DND-41 (cell line): Measurements from ENCODE around the gene GPR34.
"Not testable (repeated sequence)": the region's sequence is repeated elsewhere in the genome, so short reads cannot be mapped to it uniquely, and the experiment has no call there.

Source experiments
- ATAC-seq: fragments of 200-7000 bp; cut with Tn5 transposase; 3 replicates; pipeline ENCODE4 v1.9.1; 2021; ENCODE audit warnings: low read depth; ENCODE audit not compliant: insufficient read depth
- DNase-seq: peaks from one replicate; pipeline ENCODE4 v3.0.0-alpha.2; 2020
- H2AFZ ChIP-seq: 2 replicates; pipeline ENCODE4 v1.6.0; 2012; ENCODE audit warnings: low read depth, low read length
- H3K27ac ChIP-seq: 2 replicates; pipeline ENCODE4 v1.5.1; 2012; ENCODE audit warnings: low read length, inconsistent platforms
- H3K27me3 ChIP-seq: fragments of 200-600 bp; sonication (generic); 2 replicates; pipeline ENCODE4 v1.6.0; 2012; ENCODE audit warnings: low read length, mild to moderate bottlenecking, inconsistent platforms; ENCODE audit not compliant: insufficient read depth, poor library complexity
- H3K36me3 ChIP-seq: 2 replicates; pipeline ENCODE4 v1.5.1; 2012; ENCODE audit warnings: low read length, inconsistent platforms; ENCODE audit not compliant: insufficient read depth
- H3K4me1 ChIP-seq: 2 replicates; pipeline ENCODE4 v1.5.1; 2012; ENCODE audit warnings: mild to moderate bottlenecking, low read length; ENCODE audit not compliant: insufficient read depth
- H3K4me2 ChIP-seq: 2 replicates; pipeline ENCODE4 v1.6.0; 2012; ENCODE audit warnings: mild to moderate bottlenecking, moderate library complexity, low read length, inconsistent platforms; ENCODE audit not compliant: insufficient read depth
- H3K4me3 ChIP-seq, 2 experiments: fragments of 200-600 bp in 1 of 2; shearing (Covaris generic) in 1 of 2; 2 replicates each; pipeline ENCODE4 v1.5.1; 2012 to 2016; ENCODE audit warnings: inconsistent platforms in 2 of 2, low read length in 2 of 2, mild to moderate bottlenecking in 2 of 2, low read depth in 1 of 2, moderate library complexity in 1 of 2
- H3K79me2 ChIP-seq: 2 replicates; pipeline ENCODE4 v1.6.0; 2012; ENCODE audit warnings: low read length, inconsistent platforms; ENCODE audit not compliant: insufficient read depth
- H3K9ac ChIP-seq: 2 replicates; pipeline ENCODE4 v1.6.0; 2012; ENCODE audit warnings: low read depth, mild to moderate bottlenecking, inconsistent platforms, low read length, moderate library complexity
- H3K9me3 ChIP-seq: 2 replicates; pipeline ENCODE4 v1.5.1; 2012; ENCODE audit warnings: low read length, moderate library complexity, mild to moderate bottlenecking, inconsistent platforms; ENCODE audit not compliant: insufficient read depth, severe bottlenecking
- H4K20me1 ChIP-seq: 2 replicates; pipeline ENCODE4 v1.6.0; 2012; ENCODE audit warnings: low read length; ENCODE audit not compliant: insufficient read depth
- CTCF ChIP-seq: IDR thresholded peaks from 2 replicates; pipeline ENCODE4 v1.5.1; 2012; ENCODE audit warnings: borderline replicate concordance, low read length, moderate library complexity, mild to moderate bottlenecking; ENCODE audit not compliant: poor library complexity, severe bottlenecking; ENCODE audit errors: extremely low read depth
- EZH2 ChIP-seq: IDR thresholded peaks from 3 replicates; pipeline ENCODE4 v1.6.1; 2012; ENCODE audit warnings: borderline replicate concordance, low read depth, mild to moderate bottlenecking, moderate library complexity, low read length, inconsistent platforms; ENCODE audit not compliant: severe bottlenecking

The GPR34 gene

GRCh38 chrX:41670112-41670511 is 18.7 kb upstream of the GPR34 start:
- no peak overlapping the region for H2AFZ ChIP-seq
- DNase-seq (no peak), ATAC-seq (no peak)
- H3K4me2 ChIP-seq: no peak overlapping the region
- H3K4me1 ChIP-seq: no peaks in the 10 kb centered on the region
- H3K27ac ChIP-seq: no peak overlapping the region
- TF ChIP-seq EZH2 (no peak), CTCF (no peak)
- no peak overlapping the region for H3K9ac ChIP-seq
- H3K4me3 ChIP-seq: no peak overlapping the region
- no peaks in the 10 kb centered on the region for H3K9me3 ChIP-seq
- H4K20me1 ChIP-seq: no peaks in the 10 kb centered on the region
- no peaks in the 10 kb centered on the region for H3K27me3 ChIP-seq
- no peaks in the 10 kb centered on the region for H3K79me2 ChIP-seq
- peaks cover 17% of the 10 kb centered on the region for H3K36me3 ChIP-seq

GRCh38 chrX:41671082-41671481 is 17.7 kb upstream of the GPR34 start:
- peaks cover 11% of the 10 kb centered on the region for H3K36me3 ChIP-seq
- TF ChIP-seq EZH2 (no peak), CTCF (no peak)
- no peaks in the 10 kb centered on the region for H4K20me1 ChIP-seq
- no peaks in the 10 kb centered on the region for H3K27me3 ChIP-seq
- ATAC-seq: no peak
- H2AFZ ChIP-seq: no peak overlapping the region
- no peaks in the 10 kb centered on the region for H3K79me2 ChIP-seq
- no peak overlapping the region for H3K9ac ChIP-seq
- no peak for DNase-seq
- no peak overlapping the region for H3K4me2 ChIP-seq
- no peaks in the 10 kb centered on the region for H3K9me3 ChIP-seq
- no peak overlapping the region for H3K4me3 ChIP-seq
- H3K4me1 ChIP-seq: no peaks in the 10 kb centered on the region
- no peak overlapping the region for H3K27ac ChIP-seq

- DNase-seq (no peak), ATAC-seq (no peak)
- H3K27me3 ChIP-seq: no peaks in the 10 kb centered on the region
- H3K9me3 ChIP-seq: no peaks in the 10 kb centered on the region
- H3K4me3 ChIP-seq: no peak overlapping the region
- peaks cover 7% of the 10 kb centered on the region for H3K36me3 ChIP-seq
- H3K9ac ChIP-seq: no peak overlapping the region
- H3K4me1 ChIP-seq: no peaks in the 10 kb centered on the region
- H4K20me1 ChIP-seq: no peaks in the 10 kb centered on the region
- no peaks in the 10 kb centered on the region for H3K79me2 ChIP-seq
- no peak overlapping the region for H3K27ac ChIP-seq
- no peak overlapping the region for H3K4me2 ChIP-seq
- TF ChIP-seq CTCF: no peak
- no peak for TF ChIP-seq EZH2
- H2AFZ ChIP-seq: no peak overlapping the region
These were observed 16.1 kb upstream of the GPR34 start for GRCh38 chrX:41672643-41673042.

- H3K4me3 ChIP-seq, H2AFZ ChIP-seq, H3K4me2 ChIP-seq, H3K9ac ChIP-seq, H3K4me1 ChIP-seq, H3K36me3 ChIP-seq, H3K27me3 ChIP-seq, H3K79me2 ChIP-seq, H4K20me1 ChIP-seq, DNase-seq, H3K27ac ChIP-seq, H3K9me3 ChIP-seq, ATAC-seq: not testable (repeated sequence)
These were observed 12.4 kb upstream of the GPR34 start for GRCh38 chrX:41676361-41676760.
